Activated CD4-positive, alpha-beta T cell treated with anti-CD3 and anti-CD28 coated beads, Interleukin-2, amount 50 U/mL, for 24 hours (primary cell): ENCODE data around the gene ZNF681.
A peak's percentile ranks its signal among the peaks of the same experiment; 100 is the strongest.
"Not testable (repeated sequence)": the region's sequence is repeated elsewhere in the genome, so short reads cannot be mapped to it uniquely, and the experiment has no call there.

Experiments
- DNase-seq, 2 donors: peaks; one replicate each; pipeline ENCODE4 v3.0.0-alpha.2; 2020; ENCODE audit warnings: low read depth in 1 of 2, low spot score in 1 of 2

The ZNF681 gene

GRCh38 chr19:23758187-23759074 lies at the start of gene ZNF681:
TSS of gene ZNF681 (minus strand) at chr19:23758891. CDS start at chr19:23758749, 142 bp downstream.
- DNase-seq: peak; percentile 58 to 85

GRCh38 chr19:23804676-23805075 lies 46.0 kb upstream of the ZNF681 start:
- no peak for DNase-seq

DNA sequence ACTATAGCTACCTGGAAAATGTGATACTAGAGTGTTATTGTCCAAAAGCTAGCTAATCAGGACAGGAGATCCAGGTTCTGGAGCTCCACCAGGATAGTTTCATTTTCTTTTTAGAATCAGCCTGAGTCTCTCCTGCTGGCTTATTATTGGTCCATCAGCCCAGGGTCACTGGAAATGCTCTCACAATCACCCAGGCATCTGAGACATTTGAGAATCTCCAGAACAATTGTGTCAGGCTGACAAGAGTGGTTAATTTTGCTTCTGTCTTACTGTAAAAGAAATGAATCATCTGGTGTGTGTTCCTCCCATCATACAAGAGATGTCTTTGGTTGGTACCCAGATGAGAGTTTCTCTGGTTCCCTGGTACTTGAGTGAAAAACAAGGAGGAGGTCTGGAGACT lies 43.6 kb upstream of the ZNF681 start:
- DNase-seq: no peak

GRCh38 chr19:23801803-23802202 lies 43.1 kb upstream of the ZNF681 start:
- DNase-seq: no peak

DNA sequence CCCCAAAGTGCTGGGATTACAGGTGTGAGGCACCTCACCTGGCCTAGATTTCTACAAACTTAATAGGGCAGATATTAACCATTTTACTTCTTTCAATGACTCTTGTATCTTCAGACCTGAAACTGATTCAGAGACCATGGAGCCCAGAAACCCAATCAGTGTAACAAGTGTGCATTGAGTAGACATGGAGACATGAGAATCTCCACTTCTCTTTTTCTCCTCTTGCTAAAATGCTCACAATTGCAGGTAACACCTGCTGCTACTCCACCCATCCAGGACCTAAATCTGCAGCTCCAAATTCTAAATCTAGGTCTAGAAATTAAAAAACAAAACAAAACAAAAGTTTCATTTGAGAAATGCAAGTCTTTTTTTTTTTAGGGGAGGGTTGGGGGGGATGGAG lies 42.2 kb upstream of the ZNF681 start:
- no peak for DNase-seq

DNA sequence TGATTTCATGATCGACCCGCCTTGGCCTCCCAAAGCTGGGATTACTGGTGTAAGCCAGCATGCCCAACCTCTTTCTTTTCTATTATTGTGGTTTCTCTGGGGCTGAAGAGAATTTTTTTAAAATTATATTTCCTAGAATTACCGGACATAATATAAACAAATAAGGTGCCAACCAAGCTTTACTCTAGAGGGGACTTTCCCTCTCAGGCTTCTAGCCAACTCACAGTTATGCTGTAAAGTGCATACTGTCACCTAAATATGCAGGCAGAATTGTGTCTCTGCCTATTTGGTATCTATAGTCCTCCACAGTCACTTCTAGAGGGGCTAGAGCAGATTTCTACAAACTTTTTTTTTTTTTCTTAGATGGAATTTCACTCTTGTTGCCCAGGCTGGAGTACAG lies 41.6 kb upstream of the ZNF681 start:
- no peak for DNase-seq

DNA sequence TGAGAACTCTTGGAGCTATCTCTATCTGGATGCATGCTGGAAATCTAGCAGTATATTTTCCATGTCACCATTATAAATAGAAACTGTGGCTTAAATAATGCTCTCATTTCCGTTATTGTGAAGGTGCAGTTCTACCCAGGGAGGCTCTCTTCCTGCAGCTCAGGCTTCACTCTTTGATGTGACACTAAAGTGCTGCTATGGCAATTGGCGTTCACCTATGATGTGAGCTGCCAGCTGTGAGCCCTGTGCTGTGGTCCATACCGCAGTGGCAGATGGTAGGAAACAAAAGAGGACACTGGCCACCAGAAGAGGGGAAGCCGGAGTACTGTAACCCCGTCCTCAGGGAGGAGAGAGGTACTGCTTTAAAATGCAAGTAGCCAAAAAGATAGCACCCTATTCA lies 40.6 kb upstream of the ZNF681 start:
- DNase-seq: peak in 1 of 2 donors; percentile 4

DNA sequence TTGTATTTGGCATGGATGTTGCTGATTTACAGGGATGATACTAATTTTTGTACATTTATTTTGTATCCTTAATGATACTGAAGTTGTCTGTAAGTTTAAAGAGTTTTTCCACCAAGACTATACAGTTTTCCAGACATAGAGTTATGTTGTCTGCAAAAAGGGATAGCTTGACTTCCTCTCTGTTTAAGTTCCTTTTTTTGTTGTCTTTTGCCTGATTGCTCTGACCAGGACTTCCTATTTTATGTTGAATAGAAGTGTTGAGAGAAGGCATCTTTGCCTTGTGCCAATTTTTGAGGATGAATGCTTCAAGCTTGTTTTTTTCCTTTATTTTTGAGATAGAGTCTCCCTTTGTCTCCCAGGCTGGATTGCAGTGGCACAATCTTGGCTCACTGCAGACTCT lies 36.8 kb upstream of the ZNF681 start:
- DNase-seq: no peak

- DNase-seq: no peak
These were observed 34.1 kb upstream of the ZNF681 start for GRCh38 chr19:23792784-23793183.

GRCh38 chr19:23790641-23791488 lies 32.2 kb upstream of the ZNF681 start:
- no peak for DNase-seq

- no peak for DNase-seq
These were observed 30.6 kb upstream of the ZNF681 start for GRCh38 chr19:23789246-23789645.

DNA sequence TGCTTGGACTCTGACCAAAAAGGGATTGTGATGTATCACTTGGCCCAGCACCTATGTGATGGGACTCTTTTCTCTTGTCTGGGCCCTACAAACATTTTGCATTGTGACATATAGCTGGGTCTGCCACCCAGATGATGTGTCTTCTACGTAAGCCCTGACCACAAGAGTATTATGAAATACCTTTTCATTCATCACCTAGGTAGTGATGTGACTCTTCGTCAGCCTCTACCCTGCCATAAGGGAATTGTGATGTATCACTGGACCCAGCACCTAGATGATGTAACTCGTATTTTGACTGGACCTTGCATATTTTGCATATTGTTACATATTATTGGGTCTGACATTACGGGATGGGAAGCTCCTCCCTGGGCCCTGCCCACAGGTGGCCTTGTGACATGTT lies 29.7 kb upstream of the ZNF681 start:
- no peak for DNase-seq

DNA sequence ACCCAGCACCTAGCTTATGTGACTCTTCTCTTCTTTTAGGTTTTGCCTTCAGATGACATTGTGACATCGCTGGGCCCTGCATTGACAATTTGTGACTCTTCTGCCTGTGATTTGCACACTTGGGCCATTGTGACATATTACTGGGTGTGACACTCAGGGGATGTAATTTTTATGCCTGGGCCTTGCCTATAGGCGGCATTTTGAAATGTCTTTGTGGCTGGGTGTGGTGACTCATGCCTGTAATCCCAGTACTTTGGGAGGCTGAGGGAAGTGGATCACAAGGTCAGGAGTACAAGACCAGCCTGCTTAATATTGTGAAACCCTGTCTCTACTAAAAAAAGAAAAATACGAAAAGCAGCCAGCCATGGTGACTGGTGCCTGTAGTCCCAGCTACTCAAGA lies 28.4 kb upstream of the ZNF681 start:
- DNase-seq: no peak

DNA sequence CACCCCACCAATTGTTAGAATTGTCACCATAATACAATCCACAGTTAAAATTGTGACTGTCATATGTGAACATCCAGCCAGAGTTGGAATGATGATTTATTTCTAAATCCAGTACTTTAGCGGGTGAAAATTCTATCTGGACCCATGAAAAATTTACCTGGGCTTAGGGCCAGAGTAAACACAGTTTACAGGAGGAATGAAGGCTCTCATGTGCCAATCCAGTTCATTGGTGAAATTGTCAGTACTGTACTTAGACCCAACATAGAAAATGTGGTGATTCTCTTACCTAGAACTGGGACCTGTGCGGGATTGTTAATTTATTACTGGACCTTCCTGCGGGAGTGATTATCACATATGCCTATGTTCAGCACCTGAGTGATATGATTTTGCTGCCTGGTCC lies 27.3 kb upstream of the ZNF681 start:
- DNase-seq: no peak

GRCh38 chr19:23784274-23784673 lies 25.6 kb upstream of the ZNF681 start:
- DNase-seq: no peak

DNA sequence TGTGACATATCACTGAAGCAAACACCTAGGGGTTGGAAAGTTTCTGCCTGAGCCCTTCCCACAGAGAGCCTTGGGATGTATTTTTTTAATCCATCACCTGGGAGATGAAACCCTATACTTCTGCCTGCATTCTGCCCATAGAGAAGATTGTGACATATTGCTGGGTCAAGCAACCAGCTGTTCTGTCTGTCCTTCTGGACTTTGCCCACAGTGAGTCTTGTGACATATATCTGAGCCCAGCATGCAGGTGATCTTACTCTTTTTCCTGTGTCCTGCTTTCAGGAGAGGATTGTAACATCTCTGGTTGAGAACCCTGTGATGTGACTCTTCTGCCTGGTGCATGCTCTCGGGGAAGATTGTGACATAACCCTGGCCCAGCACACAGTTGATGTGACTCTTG lies 24.9 kb upstream of the ZNF681 start:
- DNase-seq: no peak

- no peak for DNase-seq
These were observed 21.0 kb upstream of the ZNF681 start for GRCh38 chr19:23779645-23780044.

DNA sequence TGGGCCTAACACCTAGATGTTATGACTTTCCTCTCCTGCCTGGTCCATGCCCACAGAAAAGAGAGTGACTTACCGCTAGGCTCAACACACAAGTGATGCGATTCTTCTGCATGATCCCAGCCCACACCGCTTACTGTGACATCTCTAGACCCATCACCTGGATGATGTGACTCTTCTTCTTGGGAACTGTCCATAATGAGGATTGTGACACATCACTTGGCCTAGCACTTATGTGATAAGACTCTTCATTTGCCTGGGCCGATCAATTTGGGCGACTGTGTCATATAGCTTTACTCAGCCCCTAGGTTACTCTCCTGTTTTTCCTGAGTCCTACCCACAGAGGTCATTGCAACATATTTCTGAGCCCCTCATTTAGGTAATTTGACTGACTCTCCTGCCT lies 19.9 kb upstream of the ZNF681 start:
- DNase-seq: no peak

GRCh38 chr19:23778036-23778435 lies 19.3 kb upstream of the ZNF681 start:
- DNase-seq: not testable (repeated sequence)

- DNase-seq: no peak
These were observed 18.5 kb upstream of the ZNF681 start for GRCh38 chr19:23777216-23777615.

GRCh38 chr19:23776507-23777205 lies 18.0 kb upstream of the ZNF681 start:
- no peak for DNase-seq
